Psoas muscle (tissue), 8 donors: ENCODE data around the gene SEH1L. TPM values are rescaled to one million over a fixed set of nuclear protein-coding genes. Genes with fewer than 3 reads are reported as not detected.

Experiments
- ATAC-seq, 4 donors: fragments of 200-7000 bp; cut with Tn5 transposase; one replicate each; pipeline ENCODE4 v1.9.1; 2020; ENCODE audit warnings: moderate library complexity in 3 of 4, mild to moderate bottlenecking in 2 of 4
- DNase-seq, 2 donors: peaks; one replicate each; pipeline ENCODE4 v3.0.0-alpha.2; 2020
- H3K27ac ChIP-seq: fragments of 200-600 bp; one replicate; pipeline ENCODE4 v1.8.0; 2022
- H3K27me3 ChIP-seq, 3 donors: fragments of 200-600 bp in 1 of 3; one replicate each; pipeline versions ENCODE4 v1.6.1 to v1.8.0; 2013 to 2022; ENCODE audit warnings: low read length in 2 of 3, mild to moderate bottlenecking in 2 of 3, moderate library complexity in 1 of 3; ENCODE audit not compliant: insufficient read depth in 3 of 3
- H3K36me3 ChIP-seq, 2 donors: fragments of 200-600 bp in 1 of 2; one replicate each; pipeline versions ENCODE4 v1.6.1 to v1.8.0; 2013 to 2022; ENCODE audit warnings: low read depth in 1 of 2, mild to moderate bottlenecking in 1 of 2, moderate library complexity in 1 of 2; ENCODE audit not compliant: insufficient read depth in 1 of 2
- H3K4me1 ChIP-seq: fragments of 200-600 bp; one replicate; pipeline ENCODE4 v1.8.0; 2022
- H3K4me3 ChIP-seq: fragments of 200-600 bp; one replicate; pipeline ENCODE4 v1.8.0; 2022; ENCODE audit warnings: mild to moderate bottlenecking
- H3K9me3 ChIP-seq: fragments of 200-600 bp; one replicate; pipeline ENCODE4 v1.8.0; 2022
- WGBS, 3 donors: extraction: QIAGEN DNeasy Blood & Tissue Kit; methylation state at CpG; one replicate each; pipeline versions ENCODE4 v1.1.6 to v1.1.7; 2013; 5-methylcytosine and 5-hydroxymethylcytosine counted together
- intact Hi-C, 2 donors: fragments of 100-400 bp; cut with DNase I; formaldehyde crosslinking; loops; one replicate each; pipeline versions ENCODE4 v1.11.0 to v1.14.2; 2022
- polyA plus RNA-seq, 3 donors: library from polyadenylated mRNA; stranded (reverse); fragments of 200-250 nt; gene quantifications; one replicate each; pipeline ENCODE4 v1.2.3, GENCODE V29; 2013
- total RNA-seq, 4 donors: library from RNA; stranded (reverse); fragmentation: NEBNext Ultra II Directional in 2 of 4; extraction: Animal tissue kit (Norgen Biotek cat#: 25700) in 2 of 4; gene quantifications; one replicate each; pipeline versions ENCODE4 v1.2.1 to v1.2.4, GENCODE V29; 2021 to 2023
- TF ChIP-seq, protein P1 (sequence below): fragments of 200-600 bp; IDR thresholded peaks from one replicate; pipeline ENCODE4 v1.8.0; 2022; ENCODE audit warnings: antibody characterized with exemption
- donor health status: healthy with polysubstance abuse.
- donor health status: DM: no; HTN: no; CAD: no; lungs with moderate emphysema.
- donor health status: Bipolar disorder and iron deficiency.
- donor health status: healthy.
- donor health status: DM: yes; HTN: yes; CAD: no.
- donor health status: DM: no; HTN: no; CAD: no.
- donor health status: DM: no; HTN: no; CAD: no.
- donor health status: DM: yes; HTN: yes; CAD: no.

SEH1L gene
- total and polyA plus RNA-seq, 7 donors: 22.7 to 70.9 (median 38.2) TPM

DNA sequence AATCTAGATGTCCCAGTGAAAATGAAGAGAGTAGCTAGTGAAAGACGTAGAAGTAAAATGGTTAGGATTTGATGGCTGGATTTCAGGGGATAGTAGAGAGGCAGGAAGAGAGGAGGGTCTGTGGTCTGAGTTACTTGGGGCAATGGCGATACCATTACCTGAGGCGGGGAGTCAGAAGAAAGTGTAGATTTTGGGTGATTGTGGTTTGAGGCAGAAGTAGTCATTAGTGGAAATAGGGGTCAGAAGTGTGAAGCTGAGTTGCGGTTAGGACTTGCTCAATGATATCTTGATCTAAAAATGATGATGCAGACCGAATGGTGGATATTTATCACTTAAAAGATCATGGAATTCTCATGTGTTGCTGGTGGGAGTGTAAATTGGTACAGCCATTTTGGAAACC is 84.4 kb downstream of the SEH1L start:
- WGBS, 3 donors: 90 to 98% (median 96%) methylated on average over 5 of the region's 5 CpGs

DNA sequence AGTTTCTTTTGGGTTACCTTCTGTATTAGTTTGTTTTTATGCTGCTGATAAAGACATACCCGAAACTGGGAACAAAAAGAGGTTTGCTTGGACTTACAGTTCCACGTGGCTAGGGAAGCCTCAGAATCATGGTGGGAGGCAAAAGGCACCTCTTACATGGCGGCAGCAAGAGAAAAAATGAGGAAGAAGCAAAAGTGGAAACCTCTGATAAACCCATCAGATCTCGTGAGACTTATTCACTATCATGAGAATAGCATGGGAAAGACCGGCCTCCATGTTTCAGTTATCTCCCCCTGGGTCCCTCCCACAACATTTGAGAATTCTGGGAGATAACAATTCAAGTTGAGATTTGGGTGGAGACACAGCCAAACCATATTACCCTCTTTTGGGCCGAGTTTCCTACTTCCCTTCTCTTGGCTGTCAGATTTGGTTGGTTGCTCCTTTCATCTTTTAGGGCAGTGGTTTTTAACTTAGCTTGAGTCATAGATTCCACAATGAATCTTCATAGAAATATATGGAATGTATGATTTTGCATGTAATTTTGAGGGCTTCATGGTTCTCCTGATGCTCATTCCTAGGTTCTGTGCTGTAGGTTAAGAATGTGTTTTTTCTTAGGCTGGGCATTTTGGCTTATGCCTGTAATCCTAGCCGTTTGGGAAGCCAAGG is 87.6 kb downstream of the SEH1L start:
- TF ChIP-seq, protein P1, sequence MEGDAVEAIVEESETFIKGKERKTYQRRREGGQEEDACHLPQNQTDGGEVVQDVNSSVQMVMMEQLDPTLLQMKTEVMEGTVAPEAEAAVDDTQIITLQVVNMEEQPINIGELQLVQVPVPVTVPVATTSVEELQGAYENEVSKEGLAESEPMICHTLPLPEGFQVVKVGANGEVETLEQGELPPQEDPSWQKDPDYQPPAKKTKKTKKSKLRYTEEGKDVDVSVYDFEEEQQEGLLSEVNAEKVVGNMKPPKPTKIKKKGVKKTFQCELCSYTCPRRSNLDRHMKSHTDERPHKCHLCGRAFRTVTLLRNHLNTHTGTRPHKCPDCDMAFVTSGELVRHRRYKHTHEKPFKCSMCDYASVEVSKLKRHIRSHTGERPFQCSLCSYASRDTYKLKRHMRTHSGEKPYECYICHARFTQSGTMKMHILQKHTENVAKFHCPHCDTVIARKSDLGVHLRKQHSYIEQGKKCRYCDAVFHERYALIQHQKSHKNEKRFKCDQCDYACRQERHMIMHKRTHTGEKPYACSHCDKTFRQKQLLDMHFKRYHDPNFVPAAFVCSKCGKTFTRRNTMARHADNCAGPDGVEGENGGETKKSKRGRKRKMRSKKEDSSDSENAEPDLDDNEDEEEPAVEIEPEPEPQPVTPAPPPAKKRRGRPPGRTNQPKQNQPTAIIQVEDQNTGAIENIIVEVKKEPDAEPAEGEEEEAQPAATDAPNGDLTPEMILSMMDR: no peak
- no peak for DNase-seq
- intact Hi-C loops: no loop called here
- Histone ChIP-seq H3K27ac (no peak overlapping the region), H3K4me1 (no peaks in the 10 kb centered on the region), H3K27me3 (no peaks in the 10 kb centered on the region), H3K9me3 (no peaks in the 10 kb centered on the region), H3K36me3 (peaks cover 0 to 67% of the 10 kb centered on the region in 2 donors), H3K4me3 (no peak overlapping the region)
- no peak for ATAC-seq
- 93 to 98% (median 96%) methylated on average over 7 of the region's 7 CpGs for WGBS, 3 donors

More for the DNA sequence above, 84.4 kb downstream of the SEH1L start:
- intact Hi-C loops: no loop called here
- no peaks in the 10 kb centered on the region for H3K27me3 ChIP-seq
- H3K4me1 ChIP-seq: no peaks in the 10 kb centered on the region
- no peak overlapping the region for H3K27ac ChIP-seq
- peaks cover 0 to 65% of the 10 kb centered on the region in 2 donors for H3K36me3 ChIP-seq
- H3K9me3 ChIP-seq: no peaks in the 10 kb centered on the region
- DNase-seq: no peak
- no peak for ATAC-seq
- TF ChIP-seq, protein P1: no peak
- no peak overlapping the region for H3K4me3 ChIP-seq

DNA sequence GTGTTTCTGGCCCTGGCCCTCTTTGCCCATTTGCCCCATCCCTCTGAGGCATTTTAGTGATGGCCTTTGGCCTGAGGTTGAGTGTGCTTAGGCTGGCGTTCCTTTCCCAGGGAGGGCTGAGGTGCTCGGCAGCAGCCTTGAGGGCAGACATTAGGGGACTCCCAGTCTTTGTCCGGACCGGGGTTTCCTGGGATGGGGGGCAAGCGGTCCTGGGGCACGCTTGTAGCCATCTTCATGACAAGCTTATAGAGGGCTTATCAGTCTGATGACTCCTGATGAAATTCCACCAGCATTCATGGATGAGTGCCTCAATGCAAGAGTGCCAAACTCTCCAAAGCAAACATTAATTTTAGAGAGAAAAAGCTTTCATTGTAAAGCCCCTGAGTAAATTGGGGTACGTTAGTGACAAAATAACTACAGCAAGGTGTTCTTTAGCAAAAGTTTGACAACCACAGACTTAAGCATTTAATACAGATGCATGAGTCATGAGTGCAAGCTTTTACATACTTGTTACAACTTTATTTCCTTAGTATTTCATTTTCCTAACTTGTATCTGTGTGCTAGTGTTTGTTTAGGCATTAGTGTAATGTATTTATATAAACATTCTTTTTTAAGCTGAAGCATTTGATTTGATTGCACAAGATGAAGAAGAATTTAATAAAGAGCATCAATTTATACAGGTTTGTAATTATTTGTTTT is 89.0 kb downstream of the SEH1L start:
- WGBS, 3 donors: 84 to 96% (median 92%) methylated on average over 7 of the region's 7 CpGs
- TF ChIP-seq, protein P1: no peak
- Histone ChIP-seq H3K9me3 (no peaks in the 10 kb centered on the region), H3K27me3 (no peaks in the 10 kb centered on the region), H3K27ac (no peak overlapping the region), H3K36me3 (peaks cover 0 to 57% of the 10 kb centered on the region in 2 donors), H3K4me3 (no peak overlapping the region), H3K4me1 (no peaks in the 10 kb centered on the region)
- no peak for ATAC-seq
- DNase-seq: no peak
- intact Hi-C loops: no loop called here

Other genes with a start within 250 kb of the SEH1L start
- gene CEP76, start 245.3 kb upstream of the SEH1L start, total RNA-seq: 1 to 10 TPM; 3.9 to 5.7 (median 4.3) TPM
- 1 to 10 TPM; 2.3 to 6.4 (median 2.4) TPM for gene CEP76, start 245.3 kb upstream of the SEH1L start, polyA plus RNA-seq
- gene PSMG2, start 245.0 kb upstream of the SEH1L start, total RNA-seq: 10 to 100 TPM; 32.9 to 53.8 (median 52.5) TPM
- 10 to 100 TPM; 63.5 to 67.7 (median 67.0) TPM for gene PSMG2, start 245.0 kb upstream of the SEH1L start, polyA plus RNA-seq
- 10 to 100 TPM in 3 of 4 donors, 1 to 10 TPM in 1; 8.4 to 21.9 (median 14.5) TPM for gene PTPN2, start 63.8 kb upstream of the SEH1L start, total RNA-seq
- gene PTPN2, start 63.8 kb upstream of the SEH1L start, polyA plus RNA-seq: 10 to 100 TPM; 12.5 to 27.0 (median 13.7) TPM
- 10 to 100 TPM in 2 of 4 donors, 1 to 10 TPM in 2; 5.2 to 12.3 (median 9.2) TPM for gene CEP192, start 43.4 kb downstream of the SEH1L start, total RNA-seq
- 1 to 10 TPM; 3.1 to 4.7 (median 4.7) TPM for gene CEP192, start 43.4 kb downstream of the SEH1L start, polyA plus RNA-seq